GM23338 (cell line): ENCODE measurements around the gene LYG1. TPM values are rescaled to one million over a fixed set of nuclear protein-coding genes. Genes with fewer than 3 reads are reported as not detected.
"Not testable (repeated sequence)": the region's sequence is repeated elsewhere in the genome, so short reads cannot be mapped to it uniquely, and the experiment has no call there.

ENCODE experiments used
- ATAC-seq: fragments of 200-7000 bp; cut with Tn5 transposase; 3 replicates; pipeline ENCODE4 v1.9.1; 2020
- DNase-seq: peaks from one replicate; pipeline ENCODE4 v3.0.0-alpha.2; 2015; ENCODE audit warnings: low spot score
- H2AFZ ChIP-seq: fragments of 200-600 bp; sonication (generic); 2 replicates; pipeline ENCODE4 v1.8.0; 2016; ENCODE audit warnings: antibody characterized with exemption, mild to moderate bottlenecking, moderate library complexity
- H3F3A ChIP-seq: fragments of 200-600 bp; sonication (generic); replicated peaks from 2 replicates; pipeline ENCODE4 v1.8.0; 2017; ENCODE audit warnings: antibody characterized with exemption, mixed run types, low read depth
- H3K27ac ChIP-seq: fragments of 200-600 bp; sonication (generic); 2 replicates; pipeline ENCODE4 v1.6.1; 2016; ENCODE audit warnings: low read depth
- H3K27me3 ChIP-seq: fragments of 200-600 bp; sonication (generic); 2 replicates; pipeline ENCODE4 v1.8.0; 2016; ENCODE audit warnings: mild to moderate bottlenecking, mixed run types, moderate library complexity; ENCODE audit not compliant: insufficient read depth
- H3K36me3 ChIP-seq: fragments of 200-600 bp; sonication (generic); 2 replicates; pipeline ENCODE4 v1.8.0; 2016; ENCODE audit warnings: mild to moderate bottlenecking; ENCODE audit not compliant: insufficient read depth
- H3K4me1 ChIP-seq: fragments of 200-600 bp; sonication (generic); 2 replicates; pipeline ENCODE4 v1.8.0; 2016; ENCODE audit warnings: mild to moderate bottlenecking, moderate library complexity; ENCODE audit not compliant: insufficient read depth
- H3K4me2 ChIP-seq: fragments of 200-600 bp; sonication (generic); 2 replicates; pipeline ENCODE4 v1.7.1; 2017; ENCODE audit warnings: mixed run types
- H3K4me3 ChIP-seq: fragments of 200-600 bp; sonication (generic); 2 replicates; pipeline ENCODE4 v1.6.1; 2016; ENCODE audit warnings: mixed run types
- H3K79me2 ChIP-seq: fragments of 200-600 bp; sonication (generic); replicated peaks from 2 replicates; pipeline ENCODE4 v1.8.0; 2017; ENCODE audit warnings: mild to moderate bottlenecking; ENCODE audit not compliant: insufficient read depth
- H3K9me2 ChIP-seq: fragments of 200-600 bp; sonication (generic); 2 replicates; pipeline ENCODE4 v1.8.0; 2017; ENCODE audit not compliant: insufficient read depth
- H4K20me1 ChIP-seq: fragments of 200-600 bp; sonication (generic); replicated peaks from 2 replicates; pipeline ENCODE4 v1.8.0; 2017; ENCODE audit warnings: mild to moderate bottlenecking; ENCODE audit not compliant: insufficient read depth
- H3K27ac Mint-ChIP-seq: 2 replicates; pipeline ENCODE4 v1.8.0; 2020; ENCODE audit warnings: inconsistent platforms, mild to moderate bottlenecking, moderate library complexity, mixed read lengths
- H3K27me3 Mint-ChIP-seq: 3 replicates; pipeline ENCODE4 v1.8.0; 2022; ENCODE audit warnings: low read depth, mild to moderate bottlenecking, moderate library complexity, mixed read lengths, inconsistent platforms; ENCODE audit not compliant: insufficient read depth, poor library complexity
- H3K36me3 Mint-ChIP-seq: 3 replicates; pipeline ENCODE4 v1.8.0; 2021; ENCODE audit warnings: low read depth, mild to moderate bottlenecking, inconsistent platforms, moderate library complexity, mixed read lengths
- H3K4me1 Mint-ChIP-seq: 3 replicates; pipeline ENCODE4 v1.8.0; 2020; ENCODE audit warnings: mild to moderate bottlenecking, inconsistent platforms, mixed read lengths
- H3K4me3 Mint-ChIP-seq: 3 replicates; pipeline ENCODE4 v1.8.0; 2021; ENCODE audit warnings: moderate library complexity, mild to moderate bottlenecking, inconsistent platforms, mixed read lengths
- H3K9me3 Mint-ChIP-seq: 3 replicates; pipeline ENCODE4 v1.8.0; 2020; ENCODE audit warnings: moderate library complexity, mild to moderate bottlenecking, inconsistent platforms, mixed read lengths
- CTCF ChIP-seq, 2 experiments: fragments of 200-600 bp in 1 of 2; sonication (generic) in 1 of 2; conservative IDR thresholded peaks; 2 replicates each; pipeline versions ENCODE4 v1.5.1 to v1.6.1; 2016 to 2017; ENCODE audit warnings: antibody characterized with exemption in 2 of 2, low read depth in 2 of 2, mild to moderate bottlenecking in 2 of 2, moderate library complexity in 1 of 2
- JUNB ChIP-seq: IDR thresholded peaks from one replicate; pipeline ENCODE4 v1.6.1; 2016; ENCODE audit warnings: antibody characterized with exemption; ENCODE audit not compliant: unreplicated experiment
- NANOG ChIP-seq: IDR thresholded peaks from 2 replicates; pipeline ENCODE4 v1.6.1; 2016; ENCODE audit warnings: antibody characterized with exemption, borderline replicate concordance
- POLR2AphosphoS5 ChIP-seq: IDR thresholded peaks from 2 replicates; pipeline ENCODE4 v1.6.1; 2016; ENCODE audit warnings: antibody characterized with exemption, low read depth
- STAT1 ChIP-seq: IDR thresholded peaks from one replicate; pipeline ENCODE4 v1.6.1; 2016; ENCODE audit warnings: antibody characterized with exemption; ENCODE audit not compliant: unreplicated experiment
- ZNF114 ChIP-seq: fragments of 250-450 bp; sonication (Bioruptor Pico); IDR thresholded peaks from 2 replicates; pipeline ENCODE4 v1.5.0; 2020; ENCODE audit warnings: mild to moderate bottlenecking, moderate library complexity
- ZNF331 ChIP-seq: fragments of 250-450 bp; sonication (Bioruptor Pico); IDR thresholded peaks from 2 replicates; pipeline ENCODE4 v1.5.0; 2020; ENCODE audit warnings: low read depth, mild to moderate bottlenecking, moderate library complexity
- polyA plus RNA-seq: library from polyadenylated mRNA; unstranded; fragments of >200 nt; fragmentation: Nextera tagmentation; extraction: Ambion mirVana; gene quantifications from 2 replicates; pipeline ENCODE4 v1.2.1, GENCODE V29; 2016
- total RNA-seq: library from RNA; depleted of rRNA; stranded (reverse); fragments of >200 nt; shearing (Covaris generic); gene quantifications from 2 replicates; pipeline ENCODE4 v1.2.3, GENCODE V29; 2014
- TF ChIP-seq, protein P1 (sequence below): fragments of 250-450 bp; sonication (Bioruptor Pico); IDR thresholded peaks from 2 replicates; pipeline ENCODE4 v1.5.0; 2020; ENCODE audit warnings: mild to moderate bottlenecking, moderate library complexity
- TF ChIP-seq, protein P2 (sequence below): IDR thresholded peaks from 2 replicates; pipeline ENCODE4 v1.6.1; 2016; ENCODE audit warnings: antibody characterized with exemption

Gene LYG1
- total and polyA plus RNA-seq, 2 experiments from 2014 or later = 0.35 to 0.57 TPM

DNA sequence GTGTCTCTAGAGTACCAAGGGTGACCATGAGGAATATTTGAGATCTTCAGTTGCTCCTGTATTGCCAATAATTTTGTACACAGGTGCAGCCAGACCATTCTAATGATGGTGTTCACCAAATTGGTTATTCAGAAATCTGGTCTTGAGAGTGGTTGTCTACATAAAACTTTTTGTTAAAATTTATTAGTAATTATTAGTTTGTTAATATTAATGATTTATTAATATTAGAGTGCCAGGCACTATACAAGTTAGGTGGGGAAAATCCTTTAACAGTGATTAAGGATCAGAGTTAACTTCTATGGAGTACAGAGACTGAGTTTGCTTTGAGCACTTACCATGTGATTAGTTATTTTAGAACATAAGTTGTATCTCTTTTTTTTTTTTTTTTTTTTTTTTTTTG lies 45.2 kb upstream of the LYG1 start (continued):
- TF ChIP-seq, protein P1, sequence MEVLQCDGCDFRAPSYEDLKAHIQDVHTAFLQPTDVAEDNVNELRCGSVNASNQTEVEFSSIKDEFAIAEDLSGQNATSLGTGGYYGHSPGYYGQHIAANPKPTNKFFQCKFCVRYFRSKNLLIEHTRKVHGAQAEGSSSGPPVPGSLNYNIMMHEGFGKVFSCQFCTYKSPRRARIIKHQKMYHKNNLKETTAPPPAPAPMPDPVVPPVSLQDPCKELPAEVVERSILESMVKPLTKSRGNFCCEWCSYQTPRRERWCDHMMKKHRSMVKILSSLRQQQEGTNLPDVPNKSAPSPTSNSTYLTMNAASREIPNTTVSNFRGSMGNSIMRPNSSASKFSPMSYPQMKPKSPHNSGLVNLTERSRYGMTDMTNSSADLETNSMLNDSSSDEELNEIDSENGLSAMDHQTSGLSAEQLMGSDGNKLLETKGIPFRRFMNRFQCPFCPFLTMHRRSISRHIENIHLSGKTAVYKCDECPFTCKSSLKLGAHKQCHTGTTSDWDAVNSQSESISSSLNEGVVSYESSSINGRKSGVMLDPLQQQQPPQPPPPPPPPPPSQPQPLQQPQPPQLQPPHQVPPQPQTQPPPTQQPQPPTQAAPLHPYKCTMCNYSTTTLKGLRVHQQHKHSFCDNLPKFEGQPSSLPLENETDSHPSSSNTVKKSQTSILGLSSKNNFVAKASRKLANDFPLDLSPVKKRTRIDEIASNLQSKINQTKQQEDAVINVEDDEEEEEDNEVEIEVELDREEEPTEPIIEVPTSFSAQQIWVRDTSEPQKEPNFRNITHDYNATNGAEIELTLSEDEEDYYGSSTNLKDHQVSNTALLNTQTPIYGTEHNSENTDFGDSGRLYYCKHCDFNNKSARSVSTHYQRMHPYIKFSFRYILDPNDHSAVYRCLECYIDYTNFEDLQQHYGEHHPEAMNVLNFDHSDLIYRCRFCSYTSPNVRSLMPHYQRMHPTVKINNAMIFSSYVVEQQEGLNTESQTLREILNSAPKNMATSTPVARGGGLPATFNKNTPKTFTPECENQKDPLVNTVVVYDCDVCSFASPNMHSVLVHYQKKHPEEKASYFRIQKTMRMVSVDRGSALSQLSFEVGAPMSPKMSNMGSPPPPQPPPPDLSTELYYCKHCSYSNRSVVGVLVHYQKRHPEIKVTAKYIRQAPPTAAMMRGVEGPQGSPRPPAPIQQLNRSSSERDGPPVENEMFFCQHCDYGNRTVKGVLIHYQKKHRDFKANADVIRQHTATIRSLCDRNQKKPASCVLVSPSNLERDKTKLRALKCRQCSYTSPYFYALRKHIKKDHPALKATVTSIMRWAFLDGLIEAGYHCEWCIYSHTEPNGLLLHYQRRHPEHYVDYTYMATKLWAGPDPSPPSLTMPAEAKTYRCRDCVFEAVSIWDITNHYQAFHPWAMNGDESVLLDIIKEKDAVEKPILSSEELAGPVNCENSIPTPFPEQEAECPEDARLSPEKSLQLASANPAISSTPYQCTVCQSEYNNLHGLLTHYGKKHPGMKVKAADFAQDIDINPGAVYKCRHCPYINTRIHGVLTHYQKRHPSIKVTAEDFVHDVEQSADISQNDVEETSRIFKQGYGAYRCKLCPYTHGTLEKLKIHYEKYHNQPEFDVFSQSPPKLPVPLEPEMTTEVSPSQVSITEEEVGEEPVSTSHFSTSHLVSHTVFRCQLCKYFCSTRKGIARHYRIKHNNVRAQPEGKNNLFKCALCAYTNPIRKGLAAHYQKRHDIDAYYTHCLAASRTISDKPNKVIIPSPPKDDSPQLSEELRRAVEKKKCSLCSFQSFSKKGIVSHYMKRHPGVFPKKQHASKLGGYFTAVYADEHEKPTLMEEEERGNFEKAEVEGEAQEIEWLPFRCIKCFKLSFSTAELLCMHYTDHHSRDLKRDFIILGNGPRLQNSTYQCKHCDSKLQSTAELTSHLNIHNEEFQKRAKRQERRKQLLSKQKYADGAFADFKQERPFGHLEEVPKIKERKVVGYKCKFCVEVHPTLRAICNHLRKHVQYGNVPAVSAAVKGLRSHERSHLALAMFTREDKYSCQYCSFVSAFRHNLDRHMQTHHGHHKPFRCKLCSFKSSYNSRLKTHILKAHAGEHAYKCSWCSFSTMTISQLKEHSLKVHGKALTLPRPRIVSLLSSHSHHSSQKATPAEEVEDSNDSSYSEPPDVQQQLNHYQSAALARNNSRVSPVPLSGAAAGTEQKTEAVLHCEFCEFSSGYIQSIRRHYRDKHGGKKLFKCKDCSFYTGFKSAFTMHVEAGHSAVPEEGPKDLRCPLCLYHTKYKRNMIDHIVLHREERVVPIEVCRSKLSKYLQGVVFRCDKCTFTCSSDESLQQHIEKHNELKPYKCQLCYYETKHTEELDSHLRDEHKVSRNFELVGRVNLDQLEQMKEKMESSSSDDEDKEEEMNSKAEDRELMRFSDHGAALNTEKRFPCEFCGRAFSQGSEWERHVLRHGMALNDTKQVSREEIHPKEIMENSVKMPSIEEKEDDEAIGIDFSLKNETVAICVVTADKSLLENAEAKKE (CRISPR knock-in tag) = no peak
- TF ChIP-seq ZNF114 (CRISPR knock-in tag) (no peak), POLR2AphosphoS5 (no peak), ZNF331 (no peak), JUNB (no peak), STAT1 (no peak), NANOG (no peak), CTCF (conservative IDR thresholded peaks at IDR 0.05; ENCODE audit: low read depth in 2 of 2) (no peak)
- TF ChIP-seq, protein P2, sequence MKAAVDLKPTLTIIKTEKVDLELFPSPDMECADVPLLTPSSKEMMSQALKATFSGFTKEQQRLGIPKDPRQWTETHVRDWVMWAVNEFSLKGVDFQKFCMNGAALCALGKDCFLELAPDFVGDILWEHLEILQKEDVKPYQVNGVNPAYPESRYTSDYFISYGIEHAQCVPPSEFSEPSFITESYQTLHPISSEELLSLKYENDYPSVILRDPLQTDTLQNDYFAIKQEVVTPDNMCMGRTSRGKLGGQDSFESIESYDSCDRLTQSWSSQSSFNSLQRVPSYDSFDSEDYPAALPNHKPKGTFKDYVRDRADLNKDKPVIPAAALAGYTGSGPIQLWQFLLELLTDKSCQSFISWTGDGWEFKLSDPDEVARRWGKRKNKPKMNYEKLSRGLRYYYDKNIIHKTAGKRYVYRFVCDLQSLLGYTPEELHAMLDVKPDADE = no peak

- not testable (repeated sequence) for H3K27me3 Mint-ChIP-seq, H3K9me2 ChIP-seq, H3K27ac Mint-ChIP-seq, H3K27me3 ChIP-seq, DNase-seq, H2AFZ ChIP-seq, H3K4me1 ChIP-seq, H3K36me3 ChIP-seq, H3K36me3 Mint-ChIP-seq, H3K4me2 ChIP-seq, H3K4me3 ChIP-seq, H3F3A ChIP-seq, ATAC-seq, H3K4me3 Mint-ChIP-seq, H3K9me3 Mint-ChIP-seq, H3K27ac ChIP-seq, H3K4me1 Mint-ChIP-seq
- H3K79me2 ChIP-seq = peaks cover 100% of the 10 kb centered on the region
- peaks cover 69% of the 10 kb centered on the region for H4K20me1 ChIP-seq
These were observed 44.4 kb upstream of the LYG1 start for GRCh38 chr2:99345446-99345845.
